GM19025 (cell line): ENCODE data around the gene APOBEC2.

Source experiments
- ATAC-seq: cut with Tn5 transposase; IDR thresholded peaks from one replicate; pipeline ENCODE4 v1.9.1; 2021; ENCODE audit warnings: mild to moderate bottlenecking, low read depth, moderate library complexity; ENCODE audit not compliant: unreplicated experiment

Gene APOBEC2

GRCh38 chr6:41037107-41037900, 15.7 kb upstream of the APOBEC2 start:
- no peak for ATAC-seq

GRCh38 chr6:41038205-41038604, 14.8 kb upstream of the APOBEC2 start:
- no peak for ATAC-seq

GRCh38 chr6:41039060-41039998, 13.7 kb upstream of the APOBEC2 start, which contains the start of gene UNC5CL:
Gene UNC5CL, minus strand, starts transcription at chr6:41039221. Its CDS starts 4,147 bp downstream, at chr6:41035074.
- no peak for ATAC-seq

GRCh38 chr6:41040101-41040939, 12.7 kb upstream of the APOBEC2 start:
- no peak for ATAC-seq

GRCh38 chr6:41040940-41041536, 12.0 kb upstream of the APOBEC2 start:
- ATAC-seq = no peak

- ATAC-seq = no peak
These were observed 10.6 kb upstream of the APOBEC2 start, which contains the start of gene TSPO2 for GRCh38 chr6:41042226-41043055. Gene TSPO2, plus strand, starts transcription at chr6:41042467. Its CDS starts 519 bp downstream, at chr6:41042986.

GRCh38 chr6:41043151-41043550, 9.9 kb upstream of the APOBEC2 start:
- no peak for ATAC-seq

- no peak for ATAC-seq
These were observed 7.3 kb upstream of the APOBEC2 start for GRCh38 chr6:41045664-41046063.

- no peak for ATAC-seq
These were observed 6.9 kb upstream of the APOBEC2 start for GRCh38 chr6:41046084-41046483.

- ATAC-seq = no peak
These were observed 5.7 kb upstream of the APOBEC2 start for GRCh38 chr6:41047306-41047705.

GRCh38 chr6:41047745-41048732, 5.0 kb upstream of the APOBEC2 start:
- ATAC-seq = no peak

- no peak for ATAC-seq
These were observed 3.5 kb upstream of the APOBEC2 start for GRCh38 chr6:41049521-41049920.

- no peak for ATAC-seq
These were observed 3.0 kb upstream of the APOBEC2 start for GRCh38 chr6:41049955-41050354.

GRCh38 chr6:41050536-41050935, 2.5 kb upstream of the APOBEC2 start:
- ATAC-seq = no peak

- no peak for ATAC-seq
These were observed 1.1 kb upstream of the APOBEC2 start for GRCh38 chr6:41051873-41052272.

- no peak for ATAC-seq
These were observed 1.5 kb downstream of the APOBEC2 start for GRCh38 chr6:41054511-41054910.

- ATAC-seq = no peak
These were observed 2.1 kb downstream of the APOBEC2 start for GRCh38 chr6:41055149-41055548.
